Activated naive CD8-positive, alpha-beta T cell treated with anti-CD3 and anti-CD28 coated beads for 36 hours (primary cell): ENCODE results near the gene DLK1. TPM values are rescaled to one million over a fixed set of nuclear protein-coding genes. Genes with fewer than 3 reads are reported as not detected.

Experiments
- DNase-seq: peaks from one replicate; pipeline ENCODE4 v3.0.0; 2021
- H3K27ac Mint-ChIP-seq: one replicate; pipeline ENCODE4 v1.8.0; 2022; ENCODE audit warnings: mild to moderate bottlenecking, moderate library complexity, mixed read lengths
- H3K27me3 Mint-ChIP-seq: one replicate; pipeline ENCODE4 v1.8.0; 2022; ENCODE audit warnings: mild to moderate bottlenecking, mixed read lengths
- H3K36me3 Mint-ChIP-seq: one replicate; pipeline ENCODE4 v1.8.0; 2021; ENCODE audit warnings: mild to moderate bottlenecking, mixed read lengths
- H3K4me1 Mint-ChIP-seq: one replicate; pipeline ENCODE4 v1.8.0; 2021; ENCODE audit warnings: mixed read lengths
- H3K4me3 Mint-ChIP-seq: one replicate; pipeline ENCODE4 v1.8.0; 2022; ENCODE audit warnings: mild to moderate bottlenecking, moderate library complexity, mixed read lengths
- H3K9me3 Mint-ChIP-seq: one replicate; pipeline ENCODE4 v1.8.0; 2022; ENCODE audit warnings: mixed read lengths
- total RNA-seq, 2 experiments: library from RNA; stranded (reverse); gene quantifications; one replicate each; pipeline ENCODE4 v1.2.3, GENCODE V29; 2021

The DLK1 gene
- total RNA-seq, 2 experiments from 2014 or later: not detected

GRCh38 chr14:100786576-100787219 is 60.0 kb downstream of the DLK1 start:
- H3K27ac Mint-ChIP-seq: no peak overlapping the region
- no peaks in the 10 kb centered on the region for H3K36me3 Mint-ChIP-seq
- H3K9me3 Mint-ChIP-seq: no peaks in the 10 kb centered on the region
- H3K27me3 Mint-ChIP-seq: no peaks in the 10 kb centered on the region
- H3K4me3 Mint-ChIP-seq: no peak overlapping the region
- H3K4me1 Mint-ChIP-seq: no peaks in the 10 kb centered on the region
- no peak for DNase-seq

- no peaks in the 10 kb centered on the region for H3K27me3 Mint-ChIP-seq
- no peak overlapping the region for H3K27ac Mint-ChIP-seq
- H3K4me3 Mint-ChIP-seq: no peak overlapping the region
- no peaks in the 10 kb centered on the region for H3K4me1 Mint-ChIP-seq
- H3K9me3 Mint-ChIP-seq: no peaks in the 10 kb centered on the region
- DNase-seq: no peak
- no peaks in the 10 kb centered on the region for H3K36me3 Mint-ChIP-seq
Observed at GRCh38 chr14:100787659-100788058, 61.0 kb downstream of the DLK1 start.

Other genes starting within 250 kb of the DLK1 start
- 1 to 10 TPM; 5.9 to 6.6 TPM for gene BEGAIN, start 139.5 kb upstream of the DLK1 start, total RNA-seq
- under 1 TPM in 1 of 2 experiments, not detected in 1; 0.10 TPM for gene MEG3, start 99.2 kb downstream of the DLK1 start, total RNA-seq
- gene RTL1, start 176.8 kb downstream of the DLK1 start, total RNA-seq: not detected